Thyroid gland (tissue), 4 donors: Measurements from ENCODE around the gene PLCG2.

Experiments used
- POLR2A ChIP-seq, 2 donors: fragments of 450-650 bp; IDR thresholded peaks; one replicate each; pipeline ENCODE4 v1.6.1; 2017; ENCODE audit warnings: antibody characterized with exemption in 2 of 2, mild to moderate bottlenecking in 2 of 2, moderate library complexity in 1 of 2
- TF ChIP-seq, protein P1 (sequence below), 6 experiments: fragments of 200-600 bp in 3 of 6; fragments of 450-650 bp in 3 of 6; sonication (generic) in 3 of 6; IDR thresholded peaks; one replicate each; pipeline ENCODE4 v1.5.1; 2016 to 2019; ENCODE audit warnings: antibody characterized with exemption in 6 of 6, mild to moderate bottlenecking in 2 of 6, inconsistent platforms in 1 of 6, moderate library complexity in 1 of 6

GRCh38 chr16:82010649-82011048, 231.6 kb downstream of the PLCG2 start:
- TF ChIP-seq, protein P1, sequence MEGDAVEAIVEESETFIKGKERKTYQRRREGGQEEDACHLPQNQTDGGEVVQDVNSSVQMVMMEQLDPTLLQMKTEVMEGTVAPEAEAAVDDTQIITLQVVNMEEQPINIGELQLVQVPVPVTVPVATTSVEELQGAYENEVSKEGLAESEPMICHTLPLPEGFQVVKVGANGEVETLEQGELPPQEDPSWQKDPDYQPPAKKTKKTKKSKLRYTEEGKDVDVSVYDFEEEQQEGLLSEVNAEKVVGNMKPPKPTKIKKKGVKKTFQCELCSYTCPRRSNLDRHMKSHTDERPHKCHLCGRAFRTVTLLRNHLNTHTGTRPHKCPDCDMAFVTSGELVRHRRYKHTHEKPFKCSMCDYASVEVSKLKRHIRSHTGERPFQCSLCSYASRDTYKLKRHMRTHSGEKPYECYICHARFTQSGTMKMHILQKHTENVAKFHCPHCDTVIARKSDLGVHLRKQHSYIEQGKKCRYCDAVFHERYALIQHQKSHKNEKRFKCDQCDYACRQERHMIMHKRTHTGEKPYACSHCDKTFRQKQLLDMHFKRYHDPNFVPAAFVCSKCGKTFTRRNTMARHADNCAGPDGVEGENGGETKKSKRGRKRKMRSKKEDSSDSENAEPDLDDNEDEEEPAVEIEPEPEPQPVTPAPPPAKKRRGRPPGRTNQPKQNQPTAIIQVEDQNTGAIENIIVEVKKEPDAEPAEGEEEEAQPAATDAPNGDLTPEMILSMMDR (IDR thresholded peaks at IDR 0.05), result no peak
- no peak for TF ChIP-seq POLR2A (IDR thresholded peaks at IDR 0.05)
